Type B pancreatic cell (in vitro differentiated cells): Measurements from ENCODE around the gene NUP93. TPM values are rescaled to one million over a fixed set of nuclear protein-coding genes. Genes with fewer than 3 reads are reported as not detected.
A peak's percentile ranks its signal among the peaks of the same experiment; 100 is the strongest.
"Not testable (repeated sequence)": the region's sequence is repeated elsewhere in the genome, so short reads cannot be mapped to it uniquely, and the experiment has no call there.

Experiments used
- DNase-seq: peaks from one replicate; pipeline ENCODE4 v3.0.0; 2021; ENCODE audit warnings: mixed read lengths; ENCODE audit not compliant: unreplicated experiment; ENCODE audit errors: extremely low spot score
- H3K27ac Mint-ChIP-seq: 2 replicates; pipeline ENCODE4 v1.8.0; 2021; ENCODE audit warnings: mild to moderate bottlenecking, mixed read lengths
- H3K27me3 Mint-ChIP-seq: 2 replicates; pipeline ENCODE4 v1.8.0; 2021; ENCODE audit warnings: mixed read lengths
- H3K36me3 Mint-ChIP-seq: 2 replicates; pipeline ENCODE4 v1.8.0; 2021; ENCODE audit warnings: mixed read lengths
- H3K4me1 Mint-ChIP-seq: one replicate; pipeline ENCODE4 v1.8.0; 2021; ENCODE audit warnings: mixed read lengths; ENCODE audit not compliant: unreplicated experiment
- H3K4me3 Mint-ChIP-seq: 2 replicates; pipeline ENCODE4 v1.8.0; 2021; ENCODE audit warnings: mild to moderate bottlenecking, mixed read lengths
- H3K9me3 Mint-ChIP-seq: 2 replicates; pipeline ENCODE4 v1.8.0; 2021; ENCODE audit warnings: mixed read lengths
- CTCF ChIP-seq: fragments of 200-600 bp; sonication (generic); conservative IDR thresholded peaks from 2 replicates; pipeline ENCODE4 v1.5.0; 2021; ENCODE audit warnings: antibody characterized with exemption, mild to moderate bottlenecking
- total RNA-seq: library from RNA; stranded (reverse); gene quantifications from 2 replicates; pipeline ENCODE4 v1.2.1, GENCODE V29; 2021; ENCODE audit warnings: low replicate concordance

The NUP93 gene
- total RNA-seq, 1 donor from 2014 or later: 101 TPM

DNA sequence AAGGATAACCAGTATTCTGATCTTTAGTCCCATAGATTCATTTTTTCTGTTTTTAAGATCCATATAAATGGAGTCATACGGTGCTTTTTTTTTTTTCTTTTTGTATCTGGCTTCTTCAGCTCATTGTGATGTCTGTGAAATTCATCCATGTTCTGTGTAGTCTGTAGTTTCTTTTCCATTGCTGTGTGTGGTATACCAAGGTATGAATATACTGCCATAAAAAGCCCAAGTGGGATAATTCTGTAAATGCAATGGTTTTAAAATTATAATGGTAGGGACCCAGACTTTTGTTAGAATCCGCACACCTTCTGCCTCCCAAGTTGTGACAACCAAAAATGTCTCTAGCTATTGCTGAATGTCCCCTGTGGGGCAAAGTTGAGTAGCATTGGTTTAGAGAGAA, 7.6 kb downstream of the NUP93 start:
- no peak for DNase-seq
- Mint-ChIP-seq H3K9me3 (no peaks in the 10 kb centered on the region), H3K36me3 (peaks cover 6% of the 10 kb centered on the region), H3K4me3 (no peak overlapping the region), H3K27me3 (no peaks in the 10 kb centered on the region), H3K4me1 (peaks cover 12% of the 10 kb centered on the region), H3K27ac (no peak overlapping the region)
- TF ChIP-seq CTCF: no peak

DNA sequence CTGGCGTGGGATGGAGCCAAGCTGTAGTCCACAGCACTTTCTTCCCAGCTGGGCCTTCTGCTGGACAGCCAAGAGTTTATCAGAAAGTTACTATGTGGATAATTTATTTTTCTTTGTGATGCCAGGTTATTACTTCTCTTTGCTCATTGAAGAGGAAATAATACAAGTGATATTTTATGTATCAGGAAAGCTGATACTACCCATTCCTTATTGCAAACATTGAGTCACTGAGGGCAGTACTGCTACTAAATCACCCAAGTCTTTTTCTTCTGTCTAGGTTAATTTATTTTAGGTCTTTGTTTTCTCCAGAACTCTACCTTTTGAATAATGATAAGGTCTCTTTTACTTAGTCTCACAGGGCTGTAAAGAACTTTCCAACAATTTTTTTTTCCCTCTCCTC, 8.3 kb downstream of the NUP93 start:
- no peak overlapping the region for H3K27ac Mint-ChIP-seq
- DNase-seq: no peak
- H3K27me3 Mint-ChIP-seq: no peaks in the 10 kb centered on the region
- TF ChIP-seq CTCF: no peak
- H3K36me3 Mint-ChIP-seq: peaks cover 6% of the 10 kb centered on the region
- H3K4me3 Mint-ChIP-seq: no peak overlapping the region
- H3K4me1 Mint-ChIP-seq: peaks cover 14% of the 10 kb centered on the region
- no peaks in the 10 kb centered on the region for H3K9me3 Mint-ChIP-seq

DNA sequence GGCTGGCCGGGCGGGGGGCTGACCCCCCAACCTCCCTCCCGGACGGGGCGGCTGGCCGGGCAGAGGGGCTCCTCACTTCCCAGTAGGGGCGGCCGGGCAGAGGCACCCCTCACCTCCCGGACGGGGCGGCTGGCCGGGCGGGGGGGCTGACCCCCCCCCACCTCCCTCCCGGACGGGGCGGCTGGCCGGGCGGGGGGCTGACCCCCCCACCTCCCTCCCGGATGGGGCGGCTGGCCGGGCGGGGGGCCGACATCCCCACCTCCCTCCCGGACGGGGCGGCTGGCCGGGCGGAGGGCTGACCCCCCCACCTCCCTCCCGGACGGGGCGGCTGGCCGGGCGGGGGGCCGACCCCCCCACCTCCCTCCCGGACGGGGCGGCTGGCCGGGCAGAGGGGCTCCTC, 9.4 kb downstream of the NUP93 start:
- peaks cover 20% of the 10 kb centered on the region for H3K4me1 Mint-ChIP-seq
- H3K36me3 Mint-ChIP-seq, H3K27me3 Mint-ChIP-seq, H3K9me3 Mint-ChIP-seq, DNase-seq, H3K27ac Mint-ChIP-seq, H3K4me3 Mint-ChIP-seq: not testable (repeated sequence)

DNA sequence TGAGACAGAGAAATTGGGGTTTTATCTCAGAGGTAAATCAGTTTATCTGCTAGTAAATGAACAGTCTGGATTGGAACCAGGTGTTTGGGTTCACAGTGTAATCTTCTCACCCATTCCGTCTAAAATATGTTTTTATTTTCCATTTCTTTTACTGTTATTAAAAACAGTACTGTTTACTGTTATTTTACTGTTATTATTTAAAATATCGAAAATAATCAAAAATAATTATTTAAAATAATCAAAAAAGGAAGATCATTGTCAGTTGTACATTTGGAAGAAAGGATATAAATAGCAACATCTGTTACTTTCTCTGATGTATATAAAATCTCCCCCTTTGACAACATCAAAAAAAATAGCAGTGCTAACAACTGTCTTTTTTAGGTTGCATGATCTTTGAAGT, 11.5 kb downstream of the NUP93 start:
- peaks cover 31% of the 10 kb centered on the region for H3K4me1 Mint-ChIP-seq
- no peaks in the 10 kb centered on the region for H3K27me3 Mint-ChIP-seq
- H3K36me3 Mint-ChIP-seq: peaks cover 6% of the 10 kb centered on the region

GRCh38 chr16:56742030-56742984, 12.4 kb downstream of the NUP93 start:
- H3K9me3 Mint-ChIP-seq: no peaks in the 10 kb centered on the region
- peaks cover 34% of the 10 kb centered on the region for H3K4me1 Mint-ChIP-seq
- H3K27me3 Mint-ChIP-seq: no peaks in the 10 kb centered on the region
- DNase-seq: no peak
- H3K36me3 Mint-ChIP-seq: peaks cover 8% of the 10 kb centered on the region
- no peak for TF ChIP-seq CTCF
- no peak overlapping the region for H3K4me3 Mint-ChIP-seq
- H3K27ac Mint-ChIP-seq: peak overlapping the region; percentile 81

More for the DNA sequence above, 11.5 kb downstream of the NUP93 start:
- no peak for DNase-seq
- H3K27ac Mint-ChIP-seq: no peak overlapping the region
- H3K4me3 Mint-ChIP-seq: no peak overlapping the region
- no peak for TF ChIP-seq CTCF
- no peaks in the 10 kb centered on the region for H3K9me3 Mint-ChIP-seq

DNA sequence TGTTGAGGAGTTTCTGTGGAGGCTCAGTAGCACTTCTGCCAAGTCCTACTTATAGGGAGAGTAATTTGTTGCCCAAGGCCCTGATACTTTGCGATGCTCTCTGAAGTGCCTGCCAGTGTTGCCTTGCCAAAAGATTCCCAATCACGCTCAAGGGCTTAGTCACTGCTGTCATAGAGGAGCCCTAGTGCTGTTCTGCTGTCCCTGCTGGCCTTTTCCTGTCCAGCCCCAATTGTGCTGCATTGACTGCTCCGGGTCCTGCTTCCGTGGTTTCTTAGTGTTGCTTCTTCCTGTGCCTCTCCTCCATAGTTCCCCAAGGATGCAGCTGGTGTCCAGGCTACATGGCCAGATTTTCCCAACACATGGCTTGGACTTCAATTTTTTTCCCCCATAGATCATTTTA, 13.9 kb downstream of the NUP93 start:
- Mint-ChIP-seq H3K27ac (no peak overlapping the region), H3K27me3 (no peaks in the 10 kb centered on the region), H3K9me3 (no peaks in the 10 kb centered on the region), H3K4me1 (peaks cover 38% of the 10 kb centered on the region), H3K36me3 (peaks cover 9% of the 10 kb centered on the region), H3K4me3 (no peak overlapping the region)
- no peak for DNase-seq
- no peak for TF ChIP-seq CTCF
